MM.1S (cell line): Measurements from ENCODE around the gene CLNK.

Experiments used
- DNase-seq: peaks from one replicate; pipeline ENCODE4 v3.0.0-alpha.2; 2015
- H2AFZ ChIP-seq: fragments of 300-600 bp; sonication (generic); 2 replicates; pipeline ENCODE4 v1.6.0; 2016; ENCODE audit warnings: antibody characterized with exemption, low read length
- H3F3A ChIP-seq: fragments of 300-600 bp; sonication (generic); 2 replicates; pipeline ENCODE4 v1.6.1; 2016; ENCODE audit warnings: mild to moderate bottlenecking, antibody characterized with exemption, low read length, moderate library complexity, mixed read lengths; ENCODE audit not compliant: insufficient read depth
- H3K27ac ChIP-seq: fragments of 300-600 bp; sonication (generic); 2 replicates; pipeline ENCODE4 v1.5.1; 2016; ENCODE audit warnings: mild to moderate bottlenecking, low read length
- H3K27me3 ChIP-seq: fragments of 300-600 bp; sonication (generic); replicated peaks from 2 replicates; pipeline ENCODE4 v1.6.0; 2016; ENCODE audit warnings: low read length; ENCODE audit not compliant: insufficient read depth
- H3K36me3 ChIP-seq: fragments of 300-600 bp; sonication (generic); replicated peaks from 2 replicates; pipeline ENCODE4 v1.6.1; 2016; ENCODE audit warnings: mild to moderate bottlenecking, low read length, mixed read lengths; ENCODE audit not compliant: insufficient read depth
- H3K4me1 ChIP-seq: fragments of 300-600 bp; sonication (generic); 2 replicates; pipeline ENCODE4 v1.6.1; 2016; ENCODE audit warnings: low read length, mixed read lengths
- H3K4me2 ChIP-seq: fragments of 300-600 bp; sonication (generic); 2 replicates; pipeline ENCODE4 v1.6.0; 2016; ENCODE audit warnings: low read depth, low read length
- H3K4me3 ChIP-seq: fragments of 300-600 bp; sonication (generic); 2 replicates; pipeline ENCODE4 v1.5.1; 2016; ENCODE audit warnings: low read length, mixed read lengths
- H3K79me2 ChIP-seq: fragments of 300-600 bp; sonication (generic); 2 replicates; pipeline ENCODE4 v1.6.1; 2016; ENCODE audit warnings: mixed run types, low read length, mixed read lengths
- H3K9ac ChIP-seq: fragments of 300-600 bp; sonication (generic); 2 replicates; pipeline ENCODE4 v1.6.1; 2016; ENCODE audit warnings: low read length, mixed read lengths
- H3K9me2 ChIP-seq: fragments of 300-600 bp; sonication (generic); replicated peaks from 2 replicates; pipeline ENCODE4 v1.6.1; 2016; ENCODE audit warnings: mild to moderate bottlenecking, low read length, mixed read lengths; ENCODE audit not compliant: insufficient read depth
- H3K9me3 ChIP-seq: fragments of 300-600 bp; sonication (generic); replicated peaks from 2 replicates; pipeline ENCODE4 v1.6.1; 2016; ENCODE audit warnings: mild to moderate bottlenecking, low read length, mixed read lengths; ENCODE audit not compliant: insufficient read depth
- H4K20me1 ChIP-seq: fragments of 300-600 bp; sonication (generic); 2 replicates; pipeline ENCODE4 v1.6.1; 2016; ENCODE audit warnings: mild to moderate bottlenecking, low read length, moderate library complexity, mixed read lengths; ENCODE audit not compliant: insufficient read depth
- EZH2 ChIP-seq: fragments of 300-600 bp; sonication (generic); optimal IDR thresholded peaks from 2 replicates; pipeline ENCODE3; 2017; ENCODE audit warnings: low read depth, mild to moderate bottlenecking, antibody characterized with exemption, low read length, mixed read lengths
- EZH2phosphoT487 ChIP-seq: fragments of 300-600 bp; sonication (generic); IDR thresholded peaks from 2 replicates; pipeline ENCODE4 v1.6.1; 2018; ENCODE audit warnings: antibody characterized with exemption, low read length
- TF ChIP-seq, protein P1 (sequence below): fragments of 300-600 bp; sonication (generic); IDR thresholded peaks from 2 replicates; pipeline ENCODE4 v1.5.1; 2016; ENCODE audit warnings: antibody characterized with exemption, low read length, mixed read lengths

Gene CLNK

DNA sequence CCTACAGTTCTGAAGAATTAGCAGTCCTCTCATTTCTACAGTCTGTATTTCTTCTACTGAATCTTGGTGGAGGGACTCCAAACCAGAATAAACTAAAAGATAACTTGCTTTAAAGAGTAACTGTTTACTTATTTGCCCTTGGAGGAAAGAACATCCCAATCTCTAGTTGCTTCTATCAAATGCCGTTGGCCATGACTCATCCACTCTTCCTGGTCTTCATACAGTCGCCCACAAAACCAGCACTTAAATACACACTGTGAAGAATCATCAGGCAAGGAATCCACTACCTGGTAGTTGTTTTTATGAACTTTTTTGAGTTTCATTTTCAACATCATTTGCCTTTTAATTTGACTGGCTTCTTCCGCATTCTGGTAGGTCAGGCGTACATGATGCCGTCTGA lies 241.6 kb downstream of the CLNK start:
- no peak for DNase-seq
- no peak overlapping the region for H2AFZ ChIP-seq

DNA sequence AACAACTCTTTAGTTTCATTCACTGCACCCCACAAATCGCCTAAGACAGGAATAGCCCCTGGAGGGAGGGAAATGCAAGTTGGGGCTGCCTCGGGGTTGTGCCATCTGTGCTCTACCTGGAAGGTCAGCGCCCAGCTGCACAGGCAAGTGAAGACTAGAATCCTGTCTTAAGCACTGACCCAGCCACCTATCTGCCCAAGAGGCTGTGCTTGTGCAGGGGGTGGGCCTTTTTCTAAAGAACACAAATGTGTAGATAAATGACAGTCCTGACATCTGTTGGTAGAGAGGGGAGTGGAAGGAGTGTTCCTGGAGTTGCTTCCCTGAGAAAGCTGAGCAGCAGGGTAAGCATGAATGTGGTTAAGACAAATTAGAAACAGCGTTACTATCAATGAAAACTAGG lies 243.1 kb downstream of the CLNK start:
- no peak overlapping the region for H2AFZ ChIP-seq
- H3K4me1 ChIP-seq, result no peaks in the 10 kb centered on the region
- no peaks in the 10 kb centered on the region for H3K9me2 ChIP-seq
- H3K79me2 ChIP-seq, result no peaks in the 10 kb centered on the region
- TF ChIP-seq, protein P1, sequence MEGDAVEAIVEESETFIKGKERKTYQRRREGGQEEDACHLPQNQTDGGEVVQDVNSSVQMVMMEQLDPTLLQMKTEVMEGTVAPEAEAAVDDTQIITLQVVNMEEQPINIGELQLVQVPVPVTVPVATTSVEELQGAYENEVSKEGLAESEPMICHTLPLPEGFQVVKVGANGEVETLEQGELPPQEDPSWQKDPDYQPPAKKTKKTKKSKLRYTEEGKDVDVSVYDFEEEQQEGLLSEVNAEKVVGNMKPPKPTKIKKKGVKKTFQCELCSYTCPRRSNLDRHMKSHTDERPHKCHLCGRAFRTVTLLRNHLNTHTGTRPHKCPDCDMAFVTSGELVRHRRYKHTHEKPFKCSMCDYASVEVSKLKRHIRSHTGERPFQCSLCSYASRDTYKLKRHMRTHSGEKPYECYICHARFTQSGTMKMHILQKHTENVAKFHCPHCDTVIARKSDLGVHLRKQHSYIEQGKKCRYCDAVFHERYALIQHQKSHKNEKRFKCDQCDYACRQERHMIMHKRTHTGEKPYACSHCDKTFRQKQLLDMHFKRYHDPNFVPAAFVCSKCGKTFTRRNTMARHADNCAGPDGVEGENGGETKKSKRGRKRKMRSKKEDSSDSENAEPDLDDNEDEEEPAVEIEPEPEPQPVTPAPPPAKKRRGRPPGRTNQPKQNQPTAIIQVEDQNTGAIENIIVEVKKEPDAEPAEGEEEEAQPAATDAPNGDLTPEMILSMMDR, result no peak
- no peak for TF ChIP-seq EZH2phosphoT487
- TF ChIP-seq EZH2, result no peak
- H3F3A ChIP-seq, result no peaks in the 10 kb centered on the region
- no peaks in the 10 kb centered on the region for H3K27me3 ChIP-seq
- H3K9ac ChIP-seq, result no peak overlapping the region
- DNase-seq, result no peak
- no peak overlapping the region for H3K4me2 ChIP-seq
- H3K4me3 ChIP-seq, result no peak overlapping the region
- H3K27ac ChIP-seq, result no peak overlapping the region
- no peaks in the 10 kb centered on the region for H3K9me3 ChIP-seq
- H4K20me1 ChIP-seq, result no peaks in the 10 kb centered on the region
- H3K36me3 ChIP-seq, result peaks cover 13% of the 10 kb centered on the region

More for the DNA sequence above, 241.6 kb downstream of the CLNK start:
- H3F3A ChIP-seq, result no peaks in the 10 kb centered on the region
- H3K4me2 ChIP-seq, result no peak overlapping the region
- no peaks in the 10 kb centered on the region for H3K4me1 ChIP-seq
- TF ChIP-seq, protein P1, result no peak
- no peaks in the 10 kb centered on the region for H3K27me3 ChIP-seq
- H3K27ac ChIP-seq, result no peak overlapping the region
- H3K36me3 ChIP-seq, result peaks cover 13% of the 10 kb centered on the region
- no peak overlapping the region for H3K4me3 ChIP-seq
- H3K79me2 ChIP-seq, result no peaks in the 10 kb centered on the region
- no peaks in the 10 kb centered on the region for H3K9me2 ChIP-seq
- H3K9ac ChIP-seq, result no peak overlapping the region
- no peaks in the 10 kb centered on the region for H3K9me3 ChIP-seq
- no peaks in the 10 kb centered on the region for H4K20me1 ChIP-seq

DNA sequence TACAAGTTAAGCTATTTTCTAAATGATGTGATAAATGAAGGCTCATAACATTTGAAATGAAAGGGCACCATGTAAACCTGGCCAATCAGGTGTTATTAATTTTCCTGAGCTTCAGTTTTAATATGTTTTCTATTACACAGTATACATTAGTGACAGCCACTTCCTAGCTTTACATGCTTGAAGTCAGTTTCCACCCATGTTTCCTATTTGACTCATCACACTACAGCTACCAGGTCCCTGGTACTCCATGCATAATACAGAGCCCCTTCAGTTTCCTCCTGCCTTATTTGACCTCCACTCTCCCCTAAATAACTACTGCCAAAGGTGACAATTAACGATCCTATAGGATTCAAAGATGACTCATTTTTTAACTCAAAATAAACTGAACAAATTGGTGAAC lies 245.6 kb downstream of the CLNK start:
- no peak overlapping the region for H3K9ac ChIP-seq
- TF ChIP-seq, protein P1, result no peak
- TF ChIP-seq EZH2phosphoT487, result no peak
- no peak for TF ChIP-seq EZH2
- H4K20me1 ChIP-seq, result no peaks in the 10 kb centered on the region
- no peaks in the 10 kb centered on the region for H3K27me3 ChIP-seq
- no peaks in the 10 kb centered on the region for H3K36me3 ChIP-seq
- no peaks in the 10 kb centered on the region for H3K9me3 ChIP-seq
- no peak overlapping the region for H3K4me2 ChIP-seq
- no peak overlapping the region for H2AFZ ChIP-seq
- no peaks in the 10 kb centered on the region for H3K4me1 ChIP-seq
- H3F3A ChIP-seq, result no peaks in the 10 kb centered on the region
- no peak for DNase-seq
- no peak overlapping the region for H3K4me3 ChIP-seq
- H3K9me2 ChIP-seq, result no peaks in the 10 kb centered on the region
- no peak overlapping the region for H3K27ac ChIP-seq
- H3K79me2 ChIP-seq, result no peaks in the 10 kb centered on the region
